ENCODE data around the gene CEP85L.
A peak's percentile ranks its signal among the peaks of the same experiment; 100 is the strongest.

The CEP85L gene

GRCh38 chr6:118659513-118660217 is 8.3 kb upstream of the CEP85L start:
- no peak for DNase-seq

- no peak for DNase-seq
Measured at GRCh38 chr6:118656847-118657451, 5.6 kb upstream of the CEP85L start.

- DNase-seq, result no peak
Measured at GRCh38 chr6:118652051-118652615, 742 bp upstream of the CEP85L start.

GRCh38 chr6:118650582-118651281 is 659 bp downstream of the CEP85L start:
- DNase-seq, result peak; percentile 43 to 57

- no peak for DNase-seq
Measured at GRCh38 chr6:118649918-118650581, 1.3 kb downstream of the CEP85L start.

- no peak for DNase-seq
Measured at GRCh38 chr6:118648866-118649554, 2.4 kb downstream of the CEP85L start.

- DNase-seq, result no peak
Measured at GRCh38 chr6:118646977-118647376, 4.4 kb downstream of the CEP85L start.

GRCh38 chr6:118645395-118645794 is 6.0 kb downstream of the CEP85L start:
- DNase-seq, result no peak

- no peak for DNase-seq
Measured at GRCh38 chr6:118644007-118644406, 7.4 kb downstream of the CEP85L start.

- no peak for DNase-seq
Measured at GRCh38 chr6:118641042-118641441, 10.3 kb downstream of the CEP85L start.

- no peak for DNase-seq
Measured at GRCh38 chr6:118639054-118639964, 12.1 kb downstream of the CEP85L start.

GRCh38 chr6:118638288-118638687 is 13.1 kb downstream of the CEP85L start:
- no peak for DNase-seq

GRCh38 chr6:118635909-118636735 is 15.3 kb downstream of the CEP85L start:
- no peak for DNase-seq

GRCh38 chr6:118632359-118632758 is 19.0 kb downstream of the CEP85L start:
- DNase-seq, result peak in 1 of 2 experiments; percentile 14

GRCh38 chr6:118630923-118631322 is 20.5 kb downstream of the CEP85L start:
- no peak for DNase-seq

- DNase-seq, result no peak
Measured at GRCh38 chr6:118630067-118630466, 21.3 kb downstream of the CEP85L start.

- no peak for DNase-seq
Measured at GRCh38 chr6:118627724-118628123, 23.7 kb downstream of the CEP85L start.

GRCh38 chr6:118625833-118626232 is 25.6 kb downstream of the CEP85L start:
- DNase-seq, result no peak

- no peak for DNase-seq
Measured at GRCh38 chr6:118621799-118622470, 29.5 kb downstream of the CEP85L start.

- DNase-seq, result no peak
Measured at GRCh38 chr6:118620202-118620601, 31.2 kb downstream of the CEP85L start.

All from activated CD4-positive, alpha-beta T cell treated with anti-CD3 and anti-CD28 coated beads, Interleukin-2, amount 50 U/mL, for 48 hours (primary cell).